GM18868 (cell line): Measurements from ENCODE around the gene TXNDC15.
"Not testable (repeated sequence)": the region's sequence is repeated elsewhere in the genome, so short reads cannot be mapped to it uniquely, and the experiment has no call there.

ENCODE experiments used
- ATAC-seq: cut with Tn5 transposase; IDR thresholded peaks from one replicate; pipeline ENCODE4 v1.9.1; 2021; ENCODE audit warnings: mild to moderate bottlenecking, moderate library complexity; ENCODE audit not compliant: unreplicated experiment

Gene TXNDC15, protein sequence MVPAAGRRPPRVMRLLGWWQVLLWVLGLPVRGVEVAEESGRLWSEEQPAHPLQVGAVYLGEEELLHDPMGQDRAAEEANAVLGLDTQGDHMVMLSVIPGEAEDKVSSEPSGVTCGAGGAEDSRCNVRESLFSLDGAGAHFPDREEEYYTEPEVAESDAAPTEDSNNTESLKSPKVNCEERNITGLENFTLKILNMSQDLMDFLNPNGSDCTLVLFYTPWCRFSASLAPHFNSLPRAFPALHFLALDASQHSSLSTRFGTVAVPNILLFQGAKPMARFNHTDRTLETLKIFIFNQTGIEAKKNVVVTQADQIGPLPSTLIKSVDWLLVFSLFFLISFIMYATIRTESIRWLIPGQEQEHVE

DNA sequence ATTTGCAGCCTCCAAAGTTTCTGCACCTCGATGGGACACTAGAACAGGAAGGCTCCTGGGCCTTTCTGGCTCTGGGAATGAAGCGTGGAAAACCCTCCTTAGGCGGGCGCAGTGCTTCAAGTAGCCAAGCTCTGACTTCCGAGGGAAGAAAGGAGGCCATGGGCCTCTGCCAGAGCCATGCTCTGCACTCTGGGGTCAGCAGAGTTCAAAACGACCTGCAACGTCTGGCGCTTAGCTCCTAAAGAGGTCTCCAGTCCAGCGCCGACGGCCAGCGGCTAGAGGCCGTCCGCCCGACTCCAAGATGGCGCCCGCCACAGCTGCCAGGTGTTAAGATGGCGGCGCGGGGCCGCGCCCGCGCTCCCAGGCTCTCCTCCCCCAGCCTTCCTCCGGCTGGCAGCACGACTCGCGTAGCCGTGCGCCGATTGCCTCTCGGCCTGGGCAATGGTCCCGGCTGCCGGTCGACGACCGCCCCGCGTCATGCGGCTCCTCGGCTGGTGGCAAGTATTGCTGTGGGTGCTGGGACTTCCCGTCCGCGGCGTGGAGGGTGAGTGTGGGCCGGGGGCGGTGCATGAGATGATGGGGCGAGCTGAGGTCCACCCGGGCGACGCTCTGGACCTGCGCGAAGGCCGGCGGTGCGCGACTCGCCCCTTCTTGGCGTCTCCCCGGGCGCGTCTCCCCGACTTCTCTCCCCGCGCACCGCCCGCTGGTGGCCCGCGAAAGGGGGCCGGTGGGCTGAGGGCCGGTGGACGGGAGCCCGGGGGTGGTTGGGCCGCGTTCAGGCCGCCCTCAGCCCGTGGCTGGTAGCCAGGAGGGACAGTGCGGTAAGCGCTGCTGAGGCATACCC is at the start of gene TXNDC15:
TXNDC15 (plus strand) TSS at position 385 of the 844 bp plus-strand sequence; CDS start at position 442, 57 bp downstream.
- peak; percentile 83 for ATAC-seq

DNA sequence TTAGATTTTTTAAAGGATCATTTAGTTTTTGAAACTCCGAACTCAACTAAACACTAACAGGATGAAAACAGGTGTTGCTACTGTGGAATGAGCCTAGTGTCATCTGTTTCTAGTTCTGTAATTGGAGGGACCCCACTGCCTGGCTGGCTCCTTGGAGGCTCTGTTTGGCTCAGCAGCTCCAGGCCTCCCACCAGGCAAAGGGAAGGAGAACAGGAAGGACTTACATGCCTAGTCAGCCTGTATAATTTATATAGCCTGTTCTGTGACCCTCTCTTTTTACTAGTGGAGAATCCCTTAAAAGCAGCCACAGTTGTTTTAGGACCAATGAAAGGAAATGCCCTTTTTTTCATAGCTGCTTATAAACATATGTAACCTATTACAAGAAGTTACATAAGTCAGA is 49.5 kb upstream of the TXNDC15 start:
- ATAC-seq, result no peak

DNA sequence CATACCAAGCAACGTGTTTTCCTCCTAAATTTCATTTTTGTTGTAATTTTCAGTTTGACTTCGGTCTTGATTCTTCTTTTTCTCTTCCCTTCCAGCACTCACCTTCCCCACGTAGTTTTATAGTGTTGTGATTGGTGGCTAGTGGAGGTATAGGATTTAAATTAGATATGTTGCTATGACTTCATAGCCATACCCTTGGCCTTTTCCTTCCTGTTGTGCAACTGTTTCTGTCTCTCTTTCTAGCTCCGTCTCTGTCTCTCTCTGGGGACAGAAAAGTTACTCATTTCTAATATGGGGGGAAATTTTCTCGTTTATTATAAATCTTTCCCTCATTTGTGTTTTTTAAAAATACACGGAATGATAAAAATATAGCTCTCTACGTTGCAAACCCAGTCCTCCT is 49.0 kb upstream of the TXNDC15 start:
- no peak for ATAC-seq

DNA sequence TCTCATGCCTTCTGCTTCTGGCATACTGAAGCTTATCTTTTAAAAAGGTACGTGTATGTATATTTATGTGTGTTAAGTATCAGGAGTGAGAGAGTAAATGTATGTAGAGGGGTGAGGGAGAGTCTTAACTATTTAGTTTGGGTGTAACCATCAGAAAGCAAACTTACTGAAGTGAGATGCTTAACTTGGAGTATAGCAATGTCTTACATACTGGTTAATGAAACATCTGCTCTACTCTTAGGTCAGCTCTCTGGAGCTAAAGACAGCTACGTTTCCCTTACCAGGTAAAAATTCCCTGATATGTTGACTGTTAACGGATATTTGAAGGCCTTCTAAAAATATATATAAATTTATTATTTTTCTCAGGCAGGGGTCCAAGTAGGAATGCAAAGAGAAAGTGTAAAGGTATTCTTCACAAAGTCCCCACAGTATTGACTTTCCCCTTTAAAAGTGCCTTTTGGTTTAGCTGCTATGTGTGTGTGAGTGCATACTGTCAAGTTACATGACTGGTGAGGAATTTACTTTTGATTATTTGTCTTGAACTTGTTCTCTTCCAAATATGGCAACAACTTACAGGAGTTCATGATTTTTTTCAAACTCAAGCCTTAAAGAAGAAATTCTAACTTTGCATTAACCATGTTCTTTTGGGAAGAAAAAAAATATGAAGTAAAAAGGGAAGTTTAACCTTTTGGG is 40.7 kb upstream of the TXNDC15 start:
- no peak for ATAC-seq

DNA sequence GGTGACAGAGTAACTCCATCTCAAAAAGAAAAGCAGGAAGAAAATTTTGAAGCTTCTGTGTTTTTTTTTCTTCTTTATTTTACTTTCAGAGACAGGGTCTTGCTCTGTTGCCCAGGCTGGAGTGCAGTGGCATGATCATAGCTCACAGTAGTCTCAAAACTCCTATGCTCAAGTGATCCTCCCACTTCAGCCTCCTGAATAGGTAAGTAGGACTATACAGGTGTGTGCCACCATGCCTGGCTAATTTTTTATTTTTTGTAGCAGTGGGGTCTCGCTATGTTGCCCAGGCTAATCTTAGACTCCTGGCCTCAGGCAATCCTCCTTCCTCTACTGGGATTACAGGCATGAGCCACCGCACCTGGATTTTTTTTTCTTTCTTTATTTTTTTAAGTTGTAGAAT is 38.5 kb upstream of the TXNDC15 start:
- no peak for ATAC-seq

DNA sequence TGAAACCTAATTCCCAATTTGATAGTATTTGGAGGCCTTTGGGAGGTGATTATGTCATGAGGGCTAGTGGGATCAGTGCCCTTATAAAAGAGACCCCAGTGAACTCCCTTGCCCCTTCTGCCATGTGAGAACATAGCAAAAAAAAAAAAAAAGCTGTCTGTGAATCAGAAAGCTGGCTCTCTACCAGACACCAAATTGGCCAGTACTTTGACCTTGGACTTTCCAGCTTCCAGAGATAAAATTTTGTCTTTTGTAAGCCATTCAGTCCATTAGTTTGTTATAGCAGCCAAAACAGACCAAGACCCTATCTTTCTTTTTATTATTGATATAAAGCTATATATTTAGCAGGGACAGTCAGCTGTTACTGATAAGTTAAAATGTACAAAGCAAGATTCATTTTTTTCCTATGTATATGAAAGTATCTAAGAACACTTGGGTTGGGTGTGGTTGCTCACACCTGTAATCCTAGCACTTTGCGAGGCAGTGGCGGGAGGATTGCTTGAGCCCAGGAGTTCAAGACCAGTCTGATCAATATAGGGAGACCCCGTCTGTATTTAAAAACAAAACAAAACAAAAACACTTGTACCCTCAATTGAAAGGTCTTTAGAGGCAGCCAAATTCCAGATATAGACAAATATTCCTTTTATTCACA is 36.5 kb upstream of the TXNDC15 start:
- no peak for ATAC-seq

DNA sequence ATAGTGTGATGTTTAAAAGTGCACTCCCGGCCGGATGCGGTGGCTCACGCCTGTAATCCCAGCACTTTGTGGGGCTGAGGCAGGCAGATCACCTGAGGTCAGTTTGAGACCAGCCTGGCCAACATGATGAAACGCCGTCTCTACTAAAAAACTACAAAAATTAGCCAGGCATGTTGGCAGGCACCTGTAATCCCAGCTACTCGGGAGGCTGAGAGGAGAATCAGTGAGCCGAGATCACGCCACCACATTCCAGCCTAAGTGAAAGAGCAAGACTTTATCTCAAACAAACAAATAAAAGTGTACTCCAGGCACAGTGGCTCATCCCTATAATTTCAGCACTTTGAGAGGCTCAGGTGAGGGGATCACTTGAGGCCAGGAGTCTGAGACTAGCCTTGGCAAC is 35.8 kb upstream of the TXNDC15 start:
- not testable (repeated sequence) for ATAC-seq

DNA sequence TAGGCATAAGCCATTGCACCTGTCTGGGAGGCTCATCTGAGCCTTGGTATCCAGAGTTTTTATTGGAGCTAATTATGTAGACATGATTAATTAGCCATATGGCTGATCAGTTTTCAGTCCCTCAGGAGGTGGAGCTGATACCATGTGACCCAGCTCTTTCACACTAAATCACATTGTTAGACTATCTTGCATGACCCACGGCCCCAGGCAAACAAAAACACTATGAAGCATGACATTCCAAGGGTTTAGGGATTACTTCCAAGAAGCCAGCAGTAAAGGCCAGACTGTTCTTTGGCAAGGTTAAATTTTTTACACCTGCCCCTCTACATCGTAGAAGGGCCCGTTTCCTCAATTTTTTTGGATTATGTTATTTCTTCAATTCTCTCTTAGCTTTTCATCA is 33.4 kb upstream of the TXNDC15 start:
- ATAC-seq, result no peak

DNA sequence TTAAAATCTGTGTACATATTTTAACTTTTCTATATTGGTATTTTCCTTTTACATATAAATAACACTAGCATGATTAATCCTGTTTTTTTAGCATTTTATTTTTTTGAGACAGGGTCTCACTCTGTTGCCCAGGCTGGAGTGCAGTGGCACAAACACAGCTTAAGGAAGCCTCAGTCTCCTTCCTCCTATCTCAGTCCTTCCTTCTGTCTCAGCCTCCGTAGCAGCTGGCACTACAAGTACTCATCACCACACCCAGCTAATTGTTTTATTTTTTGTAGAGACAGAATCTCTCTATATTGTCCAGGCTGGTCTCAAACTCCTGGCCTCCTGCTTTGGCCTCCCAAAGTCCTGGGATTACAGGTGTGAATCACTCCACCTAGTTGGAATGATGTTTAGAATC is 29.9 kb upstream of the TXNDC15 start:
- no peak for ATAC-seq

DNA sequence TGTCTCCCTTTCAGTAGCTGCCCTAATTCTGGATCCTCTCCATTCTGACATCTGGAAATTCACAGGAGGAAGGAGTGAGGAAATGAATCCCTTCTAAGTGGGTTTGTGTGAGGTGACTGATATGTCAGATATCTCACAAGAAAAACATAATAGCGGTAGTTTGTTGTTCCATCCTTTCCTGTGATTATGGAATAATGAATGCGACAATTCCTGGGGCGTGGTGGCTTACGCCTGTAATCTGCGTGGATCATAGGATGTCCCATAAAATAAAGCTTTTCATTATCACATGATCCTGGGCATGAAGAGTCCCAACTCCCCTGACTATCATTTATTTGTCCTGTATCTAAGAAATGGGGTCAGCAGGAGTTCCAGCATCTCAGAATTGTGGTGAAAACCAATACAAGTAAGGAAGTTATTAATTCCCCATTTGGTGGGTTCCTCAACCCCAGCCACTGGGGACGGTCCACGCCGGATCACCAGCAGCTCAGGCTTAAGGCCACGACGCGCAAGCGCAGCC is 28.8 kb upstream of the TXNDC15 start:
- no peak for ATAC-seq

DNA sequence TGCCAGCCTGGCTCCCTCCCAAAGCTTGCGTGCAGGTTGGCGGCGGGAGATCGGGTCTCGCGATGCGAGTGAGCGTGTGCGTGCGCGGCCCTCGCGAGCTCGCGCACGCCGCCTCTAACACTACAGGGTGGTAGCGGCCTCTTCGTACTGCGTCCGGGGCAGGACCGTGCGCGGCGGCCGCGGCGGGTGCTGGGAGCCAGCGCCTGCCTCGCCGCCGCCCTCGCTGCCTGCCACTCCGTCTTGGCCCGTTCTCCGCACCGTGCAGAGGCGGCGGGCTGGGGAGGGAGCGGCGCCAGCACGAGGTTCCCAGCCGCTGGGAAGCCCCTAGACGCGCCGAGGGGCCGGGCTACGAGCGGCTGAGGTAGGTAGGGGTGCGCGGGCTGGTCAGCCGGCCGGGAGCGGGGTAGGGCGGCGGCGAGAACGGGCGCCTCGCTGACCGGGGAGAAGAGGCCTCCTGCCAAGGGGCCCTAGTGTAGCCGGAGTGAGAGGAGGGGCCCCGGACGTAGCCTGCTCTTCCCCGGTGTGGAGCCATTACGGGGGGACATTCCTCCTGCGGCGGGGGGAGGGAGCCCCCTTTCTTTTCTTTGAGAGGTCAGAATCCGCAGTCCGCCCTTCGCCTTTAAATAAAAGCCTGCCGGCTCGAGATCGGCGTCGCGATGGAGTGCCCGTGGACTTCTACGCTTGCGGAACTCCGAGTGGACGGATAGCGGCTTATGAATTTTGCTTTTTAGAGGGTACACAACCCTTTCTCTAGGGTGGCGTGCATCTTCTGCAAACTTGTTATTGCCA is 28.1 kb upstream of the TXNDC15 start, which contains the start of gene C5orf24:
C5orf24 (plus strand) TSS at position 117 of the 789 bp plus-strand sequence. CDS start 8,933 bp downstream, outside the sequence.
- peak; percentile 95 for ATAC-seq

DNA sequence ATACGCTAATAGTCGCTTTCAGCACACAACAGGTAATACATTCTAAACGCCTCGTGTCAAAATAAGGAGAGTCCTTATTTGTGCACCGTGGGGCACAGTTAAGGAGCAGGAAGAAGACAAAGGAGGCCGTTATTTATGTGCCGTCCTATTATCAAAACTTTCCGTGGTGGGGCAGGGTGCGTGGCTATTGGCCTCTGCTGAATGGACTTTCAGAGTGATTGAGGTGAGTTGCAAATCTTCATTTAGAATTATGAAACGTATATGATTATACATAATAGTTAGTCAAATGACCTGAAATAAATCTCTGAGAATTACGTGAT is 27.6 kb upstream of the TXNDC15 start:
- peak; percentile 1 for ATAC-seq

DNA sequence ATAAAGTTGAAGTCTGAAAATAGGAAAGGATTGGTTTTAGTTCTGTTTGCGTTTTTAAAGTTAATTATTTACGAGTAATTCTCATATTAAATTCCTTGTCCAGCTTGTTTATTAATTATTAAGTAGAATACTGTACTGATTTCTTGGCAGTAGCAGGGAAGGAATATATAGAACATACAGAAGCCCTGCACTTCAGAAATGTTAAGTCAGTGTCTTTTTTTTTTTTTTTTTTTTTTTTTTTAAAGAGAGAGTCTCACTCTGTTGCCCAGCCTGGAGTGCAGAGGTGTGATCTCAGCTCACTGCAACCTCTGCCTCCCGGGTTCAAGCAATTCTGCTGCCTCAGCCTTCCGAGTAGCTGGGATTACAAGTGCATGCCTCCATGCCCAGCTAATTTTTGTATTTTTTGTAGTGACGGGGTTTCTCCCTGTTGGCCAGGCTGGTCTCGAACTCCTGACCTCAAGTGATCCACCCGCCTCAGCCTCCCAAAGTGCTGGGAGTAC is 24.7 kb upstream of the TXNDC15 start:
- ATAC-seq, result not testable (repeated sequence)

DNA sequence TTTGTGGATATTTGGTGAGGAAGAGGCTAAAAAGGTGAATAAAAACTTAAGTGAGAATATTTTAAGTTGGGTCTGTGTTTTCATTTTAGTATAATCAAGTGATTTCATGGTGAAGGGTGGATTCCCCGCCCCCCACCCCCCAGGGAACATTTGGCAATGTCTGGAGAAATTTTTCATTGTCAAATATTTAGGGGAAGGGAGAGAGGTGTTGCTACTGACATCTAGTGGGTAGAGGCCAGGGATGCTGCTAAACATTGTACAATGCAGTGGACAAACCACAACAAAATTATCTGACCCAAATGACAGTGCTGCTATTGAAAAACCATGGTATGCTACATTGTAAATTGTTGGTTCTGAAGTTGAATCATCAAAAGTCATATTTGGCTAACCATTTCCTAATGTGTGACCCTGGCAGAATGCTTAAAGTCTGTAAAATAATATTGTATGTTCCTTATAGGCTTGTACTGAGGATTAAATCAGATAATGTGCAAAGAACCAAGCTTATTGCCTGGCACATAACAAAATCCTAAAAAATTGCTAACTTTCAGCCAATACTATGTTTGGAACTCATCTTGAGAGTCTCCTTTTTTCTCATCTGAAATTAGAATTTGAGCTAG is 22.8 kb upstream of the TXNDC15 start:
- no peak for ATAC-seq

DNA sequence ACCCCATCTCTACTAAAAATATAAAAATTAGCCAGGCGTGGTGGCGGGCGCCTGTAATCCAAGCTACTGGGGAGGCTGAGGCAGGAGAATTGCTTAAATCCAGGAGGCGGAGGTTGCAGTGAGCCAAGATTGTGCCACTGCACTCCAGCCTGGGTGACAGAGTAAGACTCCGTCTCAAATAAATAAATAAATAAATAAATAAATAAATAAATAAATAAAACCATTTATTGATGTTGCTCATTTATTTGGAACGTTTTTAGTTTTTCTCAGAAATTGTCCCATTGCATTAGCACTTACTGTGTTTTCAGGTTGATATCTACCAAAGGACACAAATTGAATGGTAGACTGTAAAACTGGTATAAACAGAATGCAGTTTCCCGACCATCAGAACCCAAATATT is 17.7 kb upstream of the TXNDC15 start:
- not testable (repeated sequence) for ATAC-seq

DNA sequence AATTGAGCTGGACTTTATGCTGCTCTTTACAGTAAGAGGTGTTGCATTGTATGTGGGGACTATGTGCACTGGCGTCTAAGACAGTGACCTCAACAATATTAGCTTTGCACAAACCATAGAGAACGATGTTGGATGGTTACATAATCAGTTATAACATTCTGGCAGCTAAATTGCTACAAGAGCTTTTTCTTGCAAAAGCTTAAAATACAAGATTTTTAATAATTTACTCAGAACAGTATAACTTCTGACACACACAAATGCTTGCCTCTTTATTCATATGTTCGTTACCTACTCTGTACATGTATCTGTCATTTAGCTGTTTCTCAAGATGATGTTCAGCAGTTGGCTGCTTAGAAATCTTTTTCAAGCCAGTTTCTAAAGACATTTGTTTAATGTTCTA is 16.8 kb upstream of the TXNDC15 start:
- ATAC-seq, result no peak

DNA sequence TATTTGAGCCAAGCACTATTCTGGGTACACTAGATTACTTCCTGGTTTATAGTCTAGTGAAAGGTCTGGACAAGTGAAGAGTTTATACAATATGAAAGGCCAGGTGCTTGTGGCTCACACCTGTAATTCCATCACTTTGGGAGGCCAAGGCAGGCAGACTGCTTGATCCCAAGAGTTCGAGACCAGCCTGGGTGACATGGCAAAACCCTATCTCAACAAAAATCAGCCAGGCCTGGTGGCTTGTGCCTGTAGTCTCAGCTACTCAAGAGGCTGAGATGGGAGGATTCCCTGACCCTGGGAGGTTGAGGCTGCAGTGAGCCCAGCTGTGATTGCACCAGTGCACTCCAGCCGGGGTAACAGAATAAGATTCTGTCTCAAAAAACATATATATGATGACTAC is 9.5 kb upstream of the TXNDC15 start:
- no peak for ATAC-seq

DNA sequence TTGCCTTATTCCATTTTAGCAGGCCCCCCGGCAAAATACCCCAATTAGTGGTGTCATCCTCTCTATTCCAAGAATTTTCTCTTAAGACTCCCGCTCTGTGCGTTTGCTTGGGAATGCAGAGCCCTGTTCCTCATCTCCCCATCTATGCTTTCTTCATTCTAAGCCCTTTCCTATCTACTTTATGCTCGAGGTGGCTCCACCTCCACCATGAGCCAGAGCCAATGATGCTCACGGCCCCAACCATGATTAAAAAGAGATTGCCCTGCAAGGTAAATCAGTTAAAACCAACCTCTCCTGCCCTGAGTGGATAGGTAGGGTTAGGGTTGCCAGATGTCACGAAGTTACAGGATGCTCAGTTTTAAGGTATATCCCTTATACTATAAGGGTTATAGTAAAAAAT is 677 bp upstream of the TXNDC15 start:
- no peak for ATAC-seq
